Inflammatory macrophage treated with lipopolysaccharide for 4 hours (primary cell): ENCODE results near the gene GALNT8.
"Not testable (repeated sequence)": the region's sequence is repeated elsewhere in the genome, so short reads cannot be mapped to it uniquely, and the experiment has no call there.

Experiments
- DNase-seq: peaks from one replicate; pipeline ENCODE4 v3.0.0-alpha.2; 2020

Gene GALNT8, protein sequence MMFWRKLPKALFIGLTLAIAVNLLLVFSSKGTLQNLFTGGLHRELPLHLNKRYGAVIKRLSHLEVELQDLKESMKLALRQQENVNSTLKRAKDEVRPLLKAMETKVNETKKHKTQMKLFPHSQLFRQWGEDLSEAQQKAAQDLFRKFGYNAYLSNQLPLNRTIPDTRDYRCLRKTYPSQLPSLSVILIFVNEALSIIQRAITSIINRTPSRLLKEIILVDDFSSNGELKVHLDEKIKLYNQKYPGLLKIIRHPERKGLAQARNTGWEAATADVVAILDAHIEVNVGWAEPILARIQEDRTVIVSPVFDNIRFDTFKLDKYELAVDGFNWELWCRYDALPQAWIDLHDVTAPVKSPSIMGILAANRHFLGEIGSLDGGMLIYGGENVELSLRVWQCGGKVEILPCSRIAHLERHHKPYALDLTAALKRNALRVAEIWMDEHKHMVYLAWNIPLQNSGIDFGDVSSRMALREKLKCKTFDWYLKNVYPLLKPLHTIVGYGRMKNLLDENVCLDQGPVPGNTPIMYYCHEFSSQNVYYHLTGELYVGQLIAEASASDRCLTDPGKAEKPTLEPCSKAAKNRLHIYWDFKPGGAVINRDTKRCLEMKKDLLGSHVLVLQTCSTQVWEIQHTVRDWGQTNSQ

DNA sequence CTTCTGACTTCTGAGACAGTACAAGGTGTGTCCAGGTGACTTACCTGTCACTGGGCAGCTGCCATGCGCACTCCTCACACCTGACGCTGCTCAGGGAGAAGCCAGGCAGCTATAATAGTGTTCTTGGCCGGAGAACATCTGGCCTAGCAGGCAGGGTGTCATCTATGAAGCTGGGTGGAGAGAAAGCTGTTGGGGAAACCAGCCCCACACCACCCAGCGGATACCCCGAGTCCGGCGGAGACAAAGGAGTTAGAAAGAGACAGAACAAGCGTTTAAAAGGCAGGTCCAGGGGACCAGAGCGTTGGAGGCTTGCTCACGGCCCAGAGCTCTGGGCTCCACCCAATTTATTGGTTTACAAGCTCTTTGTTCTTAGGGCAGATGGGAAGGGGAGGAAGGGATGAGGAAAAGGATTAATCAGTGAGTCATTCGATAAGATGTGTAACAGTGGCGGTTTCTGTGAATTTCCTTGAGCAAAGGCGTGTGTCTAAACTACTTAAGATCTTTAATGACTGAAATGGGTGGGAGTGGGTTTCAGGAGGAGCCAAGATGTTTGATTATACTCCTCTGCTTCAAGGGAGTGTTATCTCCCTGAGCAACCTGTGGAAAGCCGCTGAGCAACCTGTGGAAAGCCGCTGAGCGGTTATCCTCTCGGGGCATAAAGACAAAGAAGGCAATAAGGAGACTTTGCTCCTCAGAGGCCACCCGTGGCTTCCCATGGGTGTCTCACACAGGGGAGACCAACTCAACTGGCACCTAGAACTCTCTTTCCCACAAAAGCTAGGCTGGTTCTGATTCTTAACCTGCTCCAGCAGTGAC, at the start of gene GALNT8:
GALNT8 (plus strand) TSS at position 580 of the 816 bp plus-strand sequence. CDS start 278 bp downstream, outside the sequence.
- DNase-seq: no peak

DNA sequence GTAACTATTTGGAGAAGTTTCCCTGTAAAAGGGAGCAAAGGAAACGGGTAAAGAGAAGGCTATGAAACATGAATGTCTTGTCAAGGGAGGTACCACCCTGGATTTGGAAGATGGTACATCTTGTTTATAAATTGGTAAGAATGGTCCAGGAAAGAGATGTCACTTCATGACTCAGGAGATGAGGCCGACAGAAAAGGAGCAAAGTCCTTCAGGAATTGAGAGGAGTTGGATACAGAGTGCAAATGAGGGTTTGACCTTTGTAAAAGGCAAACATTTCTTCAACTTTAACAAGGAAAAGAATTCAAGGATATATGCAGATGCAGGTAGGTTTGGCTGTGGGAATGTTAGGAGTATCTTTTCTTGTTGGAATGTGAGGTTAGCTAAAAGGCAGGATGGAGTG, 40.5 kb upstream of the GALNT8 start:
- DNase-seq: no peak

DNA sequence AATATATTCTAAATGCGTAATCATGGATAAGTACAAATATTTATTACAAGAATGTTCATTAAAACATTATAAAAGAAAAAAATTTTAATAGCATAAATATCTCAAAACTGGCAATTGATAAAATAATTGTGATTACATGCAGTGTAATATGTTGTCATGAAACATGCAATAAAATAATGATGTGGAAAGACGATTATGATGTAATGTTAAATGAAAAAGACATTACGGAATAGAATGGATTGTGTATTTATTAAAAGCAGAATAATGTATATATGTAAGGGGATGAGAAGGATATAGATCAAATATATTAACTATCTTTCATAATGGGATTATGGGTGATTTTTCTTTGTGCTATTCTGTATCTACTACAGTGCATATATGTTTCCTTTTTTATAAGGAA, 38.5 kb upstream of the GALNT8 start:
- no peak for DNase-seq

DNA sequence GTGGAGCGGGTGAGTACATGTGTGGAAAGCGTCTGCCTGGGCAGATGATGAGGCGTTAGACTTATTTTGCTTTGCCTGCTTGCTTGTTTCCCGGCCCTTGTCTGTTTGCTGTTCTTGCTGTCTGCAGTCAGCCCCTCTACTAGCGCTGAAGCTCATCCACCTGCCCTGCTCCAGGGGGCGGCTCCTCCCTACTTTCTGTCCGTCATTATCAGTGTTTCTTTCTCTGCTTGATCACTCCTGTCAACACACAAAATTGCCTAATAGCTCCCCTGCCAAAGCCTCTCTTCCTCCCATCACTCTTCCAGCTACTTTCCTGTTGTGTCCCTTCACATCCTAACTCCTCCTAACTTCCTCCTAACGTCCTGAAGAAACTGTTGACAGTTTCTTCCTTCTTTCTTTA, 34.9 kb upstream of the GALNT8 start:
- DNase-seq: no peak

DNA sequence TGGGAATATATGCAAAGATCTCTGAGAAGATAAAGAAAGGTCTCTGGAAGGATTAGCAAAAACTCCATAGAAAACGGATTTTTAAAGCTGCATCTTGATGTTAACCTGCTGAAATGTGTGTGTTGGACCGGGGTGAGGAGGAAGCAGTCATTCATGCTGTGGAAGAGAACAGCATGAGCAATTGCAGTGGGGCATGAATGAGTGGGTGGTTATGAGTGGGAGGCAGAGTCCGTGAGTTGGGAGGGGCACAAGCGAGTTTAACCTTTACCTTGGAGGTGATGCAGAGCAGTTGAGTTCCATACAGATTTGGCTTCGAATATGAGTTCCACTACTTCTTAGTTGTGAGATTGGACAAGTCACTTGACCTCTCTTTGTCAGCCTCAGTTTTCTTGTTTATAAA, 29.4 kb upstream of the GALNT8 start:
- no peak for DNase-seq

DNA sequence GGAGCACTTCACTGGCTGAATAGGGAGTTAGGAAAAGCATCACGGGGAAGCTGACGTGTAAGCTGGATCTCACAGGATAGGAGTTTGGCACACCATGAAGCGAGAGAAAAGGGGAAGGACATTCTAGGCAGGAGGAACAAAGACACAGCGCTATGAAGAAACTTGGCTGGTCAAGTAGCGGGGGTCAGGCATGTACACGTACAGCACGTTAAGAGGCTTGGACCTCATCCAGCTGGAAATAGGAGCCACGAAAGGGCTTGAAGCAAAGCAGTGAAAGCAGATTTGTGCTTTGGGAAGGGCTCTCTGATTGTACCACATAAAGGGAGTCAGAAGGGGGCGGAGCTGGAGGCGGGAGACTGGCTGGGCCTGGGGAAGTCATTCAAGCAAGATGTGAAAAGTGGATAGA, 19.6 kb upstream of the GALNT8 start:
- no peak for DNase-seq

DNA sequence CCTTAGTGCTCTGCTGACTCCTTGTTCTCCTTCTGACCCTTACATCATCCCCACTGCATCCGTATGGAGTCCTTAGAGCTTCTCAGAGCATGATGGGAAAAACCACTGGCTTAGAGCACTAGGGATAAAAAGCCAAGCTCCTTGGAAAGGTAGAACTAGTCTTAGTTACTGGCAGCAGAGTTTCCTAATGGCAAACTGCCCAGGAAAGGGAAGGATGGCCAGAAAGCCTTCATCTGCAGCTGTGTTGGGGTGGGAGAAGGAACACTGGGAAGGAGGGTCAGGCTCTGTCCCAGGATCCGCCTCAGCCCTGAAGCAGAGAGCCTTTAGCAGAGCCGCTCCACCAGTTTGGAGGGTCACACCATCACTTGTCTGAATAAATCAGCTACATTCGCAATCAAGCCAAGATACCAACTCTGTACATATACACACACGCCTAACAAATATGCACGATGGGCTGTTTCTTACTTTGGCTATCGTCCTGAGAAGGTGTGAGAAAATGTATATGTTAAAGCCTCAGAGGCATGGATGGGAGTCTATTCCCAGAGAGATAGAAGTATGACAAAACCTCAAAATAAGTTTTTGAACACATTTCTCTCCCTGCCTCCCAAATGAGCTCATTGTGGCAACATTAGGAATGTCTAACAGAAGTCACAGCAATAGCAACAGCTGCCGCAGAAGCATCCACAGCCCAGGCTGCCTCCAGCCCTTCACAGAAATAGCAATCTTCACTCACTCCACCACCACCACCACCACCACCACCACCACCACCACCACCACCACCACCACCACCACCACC, 18.6 kb upstream of the GALNT8 start:
- DNase-seq: no peak

DNA sequence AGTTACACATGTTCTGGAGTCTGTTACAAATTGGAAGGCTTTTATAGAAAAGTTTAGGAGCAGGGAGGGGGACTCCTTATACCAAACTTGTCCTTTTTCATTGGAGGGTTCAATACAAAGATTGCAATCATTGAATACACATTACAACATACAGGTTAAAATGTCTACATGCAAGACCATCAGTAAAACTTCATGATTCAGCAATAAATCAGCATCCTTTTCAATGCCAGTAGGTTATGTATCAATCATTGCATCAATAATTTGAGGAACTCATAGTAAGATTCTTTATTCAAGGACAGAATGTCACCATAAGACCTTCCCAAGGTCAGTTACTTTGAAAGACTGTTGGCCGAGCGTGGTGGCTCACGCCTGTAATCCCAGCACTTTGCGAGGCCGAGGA, 16.5 kb upstream of the GALNT8 start:
- DNase-seq: no peak

DNA sequence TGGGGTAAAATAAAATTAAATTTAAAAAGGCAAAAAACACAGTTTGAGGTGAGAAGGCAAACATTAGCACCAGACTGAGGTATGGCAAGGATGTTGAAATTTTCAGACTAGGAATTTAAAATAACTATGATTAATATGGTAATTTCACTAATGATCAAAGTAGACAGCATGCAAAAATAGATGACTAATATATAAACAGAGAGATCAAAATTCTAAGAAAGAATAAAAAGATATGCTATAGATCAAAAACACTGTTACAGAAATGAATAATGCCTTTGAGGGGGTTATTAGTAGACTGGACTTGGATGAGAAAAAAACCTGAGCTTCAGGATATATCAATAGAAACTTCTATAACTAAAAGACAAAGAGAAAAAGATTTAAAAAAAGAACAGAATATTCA, 14.4 kb upstream of the GALNT8 start:
- DNase-seq: no peak

DNA sequence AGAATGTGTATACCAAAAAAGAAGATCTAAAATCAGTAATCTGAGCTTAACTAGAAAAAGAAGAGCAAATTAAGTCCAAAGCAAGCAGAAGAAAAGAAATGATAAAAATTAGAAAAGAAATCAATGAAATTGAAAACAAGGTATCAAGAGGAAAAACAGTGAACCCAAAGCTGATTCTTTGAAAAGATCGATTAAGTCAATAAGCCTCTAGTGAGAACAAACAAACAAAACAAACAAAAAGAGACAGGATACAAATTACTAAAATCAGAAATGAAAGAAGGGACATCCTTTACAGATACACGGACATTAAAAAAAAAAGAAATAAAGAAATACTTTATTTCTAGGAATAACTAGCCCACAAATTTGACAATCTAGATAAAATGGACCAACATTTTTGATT, 12.9 kb upstream of the GALNT8 start:
- DNase-seq: no peak

DNA sequence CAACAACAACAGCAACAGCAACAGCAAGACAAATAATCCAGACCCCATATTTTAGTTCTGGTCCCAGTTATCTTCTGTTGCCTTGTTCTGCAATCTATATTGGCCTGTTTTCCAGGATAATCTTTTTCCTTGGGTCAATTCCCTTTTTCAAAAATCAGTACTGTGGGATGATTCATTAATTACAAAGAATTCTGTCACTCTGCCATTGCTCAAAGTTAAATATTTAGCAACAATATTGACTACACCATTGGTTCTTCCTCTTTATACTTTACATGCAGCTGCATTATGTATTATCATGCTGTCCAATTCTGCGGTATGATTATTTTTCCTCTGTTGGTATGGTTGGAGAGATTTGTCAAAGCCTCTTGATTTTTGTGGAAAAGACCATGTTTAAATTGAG, 10.1 kb upstream of the GALNT8 start:
- DNase-seq: peak; percentile 71

DNA sequence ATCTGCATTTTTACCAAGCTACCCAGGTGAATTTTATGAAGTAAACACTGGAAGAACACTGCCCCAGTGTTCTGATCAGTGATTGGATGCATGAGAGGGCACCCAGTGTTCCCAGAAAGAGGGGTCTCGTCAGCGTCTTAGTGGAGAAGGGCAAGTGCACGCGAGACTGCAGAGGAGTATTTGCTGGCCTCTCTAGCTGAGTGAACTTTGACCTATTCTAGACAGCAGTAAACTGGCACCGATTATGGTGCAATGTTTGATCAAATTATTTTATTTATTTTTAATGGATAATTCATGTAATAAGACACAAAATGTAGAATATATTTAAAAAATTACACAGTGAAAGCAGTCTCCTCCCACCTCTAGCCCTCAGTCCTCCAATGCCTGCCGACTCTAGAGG, 5.3 kb upstream of the GALNT8 start:
- DNase-seq: no peak

DNA sequence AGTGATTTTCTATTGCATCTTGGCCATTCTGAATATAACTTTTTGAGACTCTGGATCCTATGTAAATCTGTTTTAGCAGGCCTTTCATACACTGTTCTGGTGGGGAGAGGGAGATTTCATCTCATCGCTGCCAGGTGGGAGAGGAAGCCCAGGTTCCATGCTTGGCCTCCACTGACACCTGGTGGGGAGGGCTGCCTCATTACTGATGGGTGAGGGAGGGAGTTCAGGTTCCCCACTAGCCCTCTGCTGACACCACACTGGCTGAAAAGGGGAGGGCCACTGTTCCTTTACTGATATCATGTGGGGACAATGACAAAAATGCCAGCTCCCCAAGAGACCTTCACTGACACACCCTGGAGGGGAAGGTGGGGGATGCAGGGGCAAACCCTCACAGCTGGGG, 2.4 kb upstream of the GALNT8 start:
- no peak for DNase-seq

DNA sequence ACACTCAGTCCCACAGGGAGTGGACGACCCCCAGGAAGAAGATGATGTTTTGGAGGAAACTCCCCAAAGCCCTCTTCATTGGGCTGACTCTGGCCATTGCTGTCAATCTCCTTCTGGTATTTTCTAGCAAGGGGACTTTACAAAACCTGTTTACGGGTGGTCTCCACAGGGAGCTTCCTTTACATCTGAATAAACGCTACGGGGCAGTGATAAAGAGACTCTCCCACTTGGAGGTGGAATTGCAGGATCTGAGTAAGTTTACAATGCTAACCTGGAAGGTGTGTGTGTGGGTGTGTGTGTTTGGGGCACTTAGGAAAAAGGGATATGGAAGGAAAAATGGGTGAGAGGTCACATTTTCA, 416 bp downstream of the GALNT8 start:
- no peak for DNase-seq

DNA sequence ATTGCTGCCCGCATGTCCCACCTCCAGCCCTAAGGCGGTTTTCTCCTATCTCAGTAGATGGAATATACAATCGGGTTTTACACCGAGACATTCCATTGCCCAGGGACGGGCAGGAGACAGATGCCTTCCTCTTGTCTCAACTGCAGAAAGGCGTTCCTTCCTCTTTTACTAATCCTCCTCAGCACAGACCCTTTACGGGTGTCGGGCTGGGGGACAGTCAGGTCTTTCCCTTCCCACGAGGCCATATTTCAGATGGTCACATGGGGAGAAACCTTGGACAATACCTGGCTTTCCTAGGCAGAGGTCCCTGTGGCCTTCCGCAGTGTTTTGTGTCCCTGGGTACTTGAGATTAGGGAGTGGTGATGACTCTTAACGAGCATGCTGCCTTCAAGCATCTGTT, 1.4 kb downstream of the GALNT8 start:
- not testable (repeated sequence) for DNase-seq

DNA sequence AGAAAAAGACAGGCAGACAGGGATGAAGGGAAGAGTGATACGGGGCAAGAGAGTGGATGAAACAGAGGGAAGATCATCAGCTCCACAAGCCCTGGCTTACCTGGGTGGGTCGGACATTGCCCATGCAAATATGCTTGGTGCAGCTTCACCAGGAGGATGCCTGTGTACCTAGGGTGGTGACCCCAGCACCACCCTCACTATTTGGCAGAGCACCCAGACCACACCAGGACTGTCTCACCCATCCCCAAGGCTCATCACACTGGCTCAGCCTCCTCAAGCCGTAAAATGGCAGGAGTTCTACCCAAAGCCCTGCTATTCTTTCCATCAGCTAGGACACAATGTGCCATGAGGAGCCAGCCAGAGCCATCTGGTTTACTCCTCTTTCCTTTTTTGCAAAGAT, 3.0 kb downstream of the GALNT8 start:
- no peak for DNase-seq

DNA sequence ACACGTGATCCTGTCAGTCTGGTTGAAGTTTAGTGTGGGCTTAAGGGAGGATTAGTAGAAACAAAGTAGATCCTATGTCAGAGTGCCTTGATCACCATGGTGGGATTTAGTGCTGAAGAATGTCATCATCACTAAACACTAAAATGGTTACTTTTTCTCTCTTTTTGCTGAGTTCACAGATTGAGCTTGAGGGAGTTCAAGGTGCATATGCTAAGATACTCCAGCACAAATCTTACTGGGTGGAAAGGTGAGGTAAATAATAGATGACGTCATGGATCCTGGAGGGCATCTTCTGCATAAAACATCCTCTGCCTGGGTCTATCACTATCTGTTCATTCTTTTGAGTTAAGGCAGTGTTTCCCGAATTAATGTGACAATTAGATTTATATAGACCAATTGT, 4.9 kb downstream of the GALNT8 start:
- DNase-seq: no peak

DNA sequence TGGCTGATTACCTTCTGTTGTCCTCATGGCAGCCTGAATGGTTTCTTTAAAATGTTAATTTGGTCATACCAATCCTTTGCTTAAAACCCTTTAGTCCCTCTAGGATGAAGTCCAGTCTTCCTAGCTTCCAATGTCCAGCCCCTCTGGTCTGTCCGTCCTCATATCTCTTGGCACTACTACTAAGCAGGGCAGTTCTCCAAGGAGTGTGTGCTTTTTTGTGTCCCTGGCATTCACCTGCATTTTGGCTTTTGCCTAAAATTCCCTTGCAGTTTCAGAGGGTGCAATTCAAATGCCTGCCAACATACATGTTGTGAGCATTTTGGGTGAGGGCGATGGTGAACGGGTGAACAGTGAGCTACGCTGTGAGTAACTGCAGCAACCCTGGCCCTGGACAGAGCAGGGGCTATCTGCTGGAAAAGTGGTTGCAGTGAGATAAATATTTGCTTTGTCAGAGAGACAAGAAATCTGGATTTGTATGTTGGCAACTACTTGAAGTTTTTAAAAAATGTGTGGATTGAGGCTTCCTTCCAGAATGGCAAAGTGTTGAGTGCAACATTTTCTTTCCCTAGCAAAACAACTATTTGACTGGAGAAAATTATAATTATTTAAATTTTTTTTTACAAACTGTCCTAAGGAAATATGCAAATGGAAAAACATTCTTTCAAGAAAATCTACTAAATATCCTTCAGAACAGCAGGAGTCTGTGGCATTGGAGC, 14.6 kb downstream of the GALNT8 start:
- DNase-seq: no peak

DNA sequence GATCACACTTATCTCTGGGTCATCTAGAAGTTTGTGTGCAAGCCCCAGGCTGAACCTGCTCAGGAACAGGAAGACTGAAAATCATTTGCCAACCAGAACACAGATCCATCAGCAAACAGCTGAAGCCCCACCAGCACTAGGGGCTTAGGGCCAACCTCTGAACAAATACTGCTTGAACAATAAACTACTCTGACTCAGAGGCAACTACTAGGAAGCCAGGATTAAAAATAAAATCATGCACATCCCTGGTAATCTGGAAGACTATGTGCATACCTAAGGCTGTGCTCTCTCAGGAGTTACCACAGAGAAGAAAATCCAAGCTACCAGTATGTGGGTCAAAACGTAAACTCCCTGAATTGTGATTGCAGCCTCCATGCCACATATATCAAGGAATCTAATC, 15.9 kb downstream of the GALNT8 start:
- DNase-seq: no peak

DNA sequence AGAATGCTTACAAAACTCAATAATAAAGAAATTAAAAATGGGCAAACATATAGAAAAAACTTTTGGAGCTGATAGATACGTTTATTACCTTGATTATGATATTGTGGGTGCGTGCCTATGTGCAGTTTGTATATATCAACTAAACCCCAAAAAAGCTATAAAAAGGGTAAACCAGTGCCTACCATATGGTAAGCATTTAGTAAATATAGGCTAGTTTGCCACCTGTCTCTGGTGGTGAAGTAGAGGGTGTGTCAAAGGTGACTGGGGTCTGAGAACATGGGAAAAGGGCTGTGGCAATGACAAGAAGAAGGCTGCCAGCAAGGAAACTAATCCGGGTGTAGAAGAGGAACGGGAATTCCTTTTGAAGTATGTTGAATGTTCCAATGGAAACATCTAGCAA, 18.3 kb downstream of the GALNT8 start:
- no peak for DNase-seq

DNA sequence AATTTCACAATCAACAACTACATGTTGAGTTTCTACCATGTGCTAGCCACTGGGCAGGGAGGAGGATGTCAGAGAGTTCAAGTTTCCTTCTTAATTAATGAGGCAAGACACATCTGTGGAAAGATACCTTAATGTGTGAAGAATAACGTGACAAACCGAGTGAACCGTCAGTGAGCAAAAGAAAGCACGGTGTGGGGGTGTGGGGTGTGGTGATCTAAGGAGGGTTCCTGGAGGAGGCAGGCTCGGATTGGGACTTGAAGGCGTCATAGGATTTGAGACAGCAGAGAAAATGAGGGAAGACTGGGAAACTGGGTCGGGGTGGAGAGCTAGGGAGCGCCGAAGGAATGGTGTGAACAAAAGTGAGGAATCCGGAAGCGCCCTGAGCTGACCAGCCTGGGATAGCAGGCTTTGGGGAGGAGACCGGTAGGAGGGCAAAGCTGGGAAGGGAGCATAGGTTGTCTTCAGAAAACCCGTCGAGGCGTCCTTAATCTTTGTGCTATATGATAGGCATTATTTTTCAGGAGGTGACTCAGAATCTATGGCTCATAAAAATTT, 22.3 kb downstream of the GALNT8 start:
- no peak for DNase-seq

DNA sequence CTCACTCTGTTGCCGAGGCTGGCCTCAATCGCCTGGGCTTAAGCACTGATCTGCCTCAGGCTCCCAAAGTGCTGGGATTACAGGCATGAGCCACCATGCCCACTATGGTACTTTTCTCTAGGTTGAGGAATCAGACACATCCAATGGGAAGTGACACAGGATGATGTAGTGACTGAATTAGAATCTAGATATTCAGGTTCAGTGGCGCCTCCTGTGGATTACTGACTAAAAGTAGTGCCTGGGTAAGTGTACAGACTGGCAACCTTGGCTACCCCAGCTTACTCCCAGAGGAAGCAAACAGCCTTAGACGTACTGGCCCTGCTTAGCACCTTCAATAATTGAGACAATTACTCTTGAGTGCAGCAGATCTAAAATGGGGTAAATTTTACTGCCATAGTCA, 22.8 kb downstream of the GALNT8 start:
- DNase-seq: peak; percentile 4
